ENCODE measurements around the gene TBC1D21.
"Not testable (repeated sequence)": the region's sequence is repeated elsewhere in the genome, so short reads cannot be mapped to it uniquely, and the experiment has no call there.

The TBC1D21 gene

GRCh38 chr15:73930371-73930770, 57.0 kb downstream of the TBC1D21 start:
- no peak for DNase-seq (ENCODE audit: low spot score)

DNA sequence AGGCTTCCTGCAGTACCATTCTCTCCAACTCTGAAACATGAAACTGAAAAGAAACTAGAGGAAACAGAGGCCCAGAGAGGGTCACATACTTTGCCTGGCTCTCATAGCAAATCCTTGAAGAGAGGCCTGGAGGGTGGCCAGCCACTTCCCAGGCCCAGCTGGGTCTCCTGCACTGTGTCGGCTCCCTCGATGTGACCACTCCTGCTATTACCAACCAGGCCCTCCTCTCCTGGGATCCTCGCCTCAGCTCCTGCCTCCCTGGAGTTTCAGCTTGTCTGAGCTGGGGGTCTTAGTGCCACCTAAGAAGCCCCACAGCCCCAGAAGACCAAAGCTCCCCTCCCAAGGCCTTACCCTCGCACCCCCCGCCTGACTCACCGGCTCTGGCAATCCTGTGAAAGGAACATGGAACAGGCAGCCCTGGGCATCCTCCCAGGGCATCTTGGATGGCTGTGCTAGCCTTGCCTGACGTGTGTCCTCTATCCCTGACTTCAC, 57.5 kb downstream of the TBC1D21 start:
- DNase-seq (ENCODE audit: low spot score), result no peak

DNA sequence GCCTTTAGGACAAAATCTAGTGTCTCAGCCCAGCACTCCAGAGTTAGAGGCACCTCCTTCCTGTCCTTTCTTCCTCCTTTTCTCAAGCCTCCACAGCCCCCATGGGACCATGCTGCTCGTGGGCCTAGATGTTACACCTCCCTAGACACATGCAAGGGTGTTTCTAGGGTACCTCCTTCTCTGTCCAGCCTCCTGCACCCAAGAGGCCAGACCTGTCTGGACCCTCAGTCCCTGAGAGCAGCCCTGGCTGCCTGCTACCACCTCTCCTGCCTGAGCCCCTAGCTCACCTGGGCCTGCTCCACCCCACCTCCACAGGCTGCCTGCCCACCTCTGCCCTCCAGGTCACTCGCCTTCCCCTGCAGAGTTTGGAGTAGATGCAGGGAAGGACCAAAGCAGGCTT, 58.1 kb downstream of the TBC1D21 start:
- no peak for DNase-seq (ENCODE audit: low spot score)

- no peak for DNase-seq (ENCODE audit: low spot score)
These were observed 59.2 kb downstream of the TBC1D21 start for GRCh38 chr15:73932381-73933191.

DNA sequence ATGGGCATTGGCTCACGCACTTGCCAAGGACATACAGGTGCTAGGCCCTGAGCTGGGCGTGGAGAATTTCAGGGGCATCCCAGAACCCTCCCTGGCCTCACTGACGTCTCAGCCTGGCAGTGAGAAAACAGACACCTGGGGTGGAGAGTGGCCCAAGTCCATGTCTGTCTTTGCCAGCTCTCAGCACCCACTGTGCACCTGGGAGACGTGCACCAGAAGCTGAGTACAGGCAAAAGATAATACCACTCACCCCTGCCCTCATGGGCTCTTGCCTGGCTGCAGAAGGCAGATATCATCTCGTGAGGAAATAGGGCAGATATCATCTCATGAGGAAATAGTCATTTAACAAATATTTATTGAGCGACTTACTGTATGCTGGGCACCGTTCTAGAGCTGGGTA, 60.9 kb downstream of the TBC1D21 start:
- no peak for DNase-seq (ENCODE audit: low spot score)

DNA sequence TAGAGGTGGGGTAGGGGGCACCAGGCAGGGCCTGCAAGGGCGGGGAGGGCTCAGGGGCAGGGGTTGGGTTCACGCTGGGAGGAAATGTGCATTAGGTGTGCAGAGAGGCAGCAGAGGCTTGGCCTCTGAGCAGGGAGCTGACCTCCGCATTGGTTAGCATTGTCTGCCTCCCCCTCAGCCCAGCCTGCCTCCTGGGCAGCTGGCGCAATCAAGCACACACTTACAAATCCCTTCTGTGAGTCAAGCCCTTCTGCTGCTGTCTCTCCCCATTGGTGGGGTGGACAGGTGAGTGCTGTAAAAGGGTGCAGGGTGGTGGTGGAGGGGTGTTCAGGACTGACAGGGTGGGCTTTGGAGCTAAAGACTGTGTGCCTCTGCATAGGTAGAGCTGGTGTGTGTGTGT, 62.2 kb downstream of the TBC1D21 start:
- no peak for DNase-seq (ENCODE audit: low spot score)

GRCh38 chr15:73936181-73936580, 62.8 kb downstream of the TBC1D21 start:
- DNase-seq (ENCODE audit: low spot score), result no peak

- DNase-seq (ENCODE audit: low spot score), result no peak
These were observed 63.4 kb downstream of the TBC1D21 start for GRCh38 chr15:73936588-73937290.

DNA sequence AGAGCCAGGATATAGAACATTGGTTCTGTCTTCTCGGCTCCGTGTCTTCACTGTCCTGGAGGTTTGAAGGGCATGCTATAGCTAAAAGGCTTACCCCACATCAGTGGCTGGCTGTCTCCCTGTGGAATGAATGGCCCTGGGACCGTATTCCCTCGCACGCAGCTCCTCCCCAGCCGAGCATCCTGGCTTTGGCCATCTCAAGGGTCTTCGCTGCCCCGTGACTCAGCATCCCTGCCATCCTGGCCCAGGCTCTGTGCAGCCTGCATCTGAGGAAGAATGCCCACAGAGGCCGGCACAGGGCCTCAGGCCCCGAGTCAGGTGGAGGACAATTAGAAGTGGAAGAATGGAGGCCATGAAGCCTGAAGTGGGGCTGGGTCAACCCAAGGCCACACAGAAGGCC, 63.9 kb downstream of the TBC1D21 start:
- no peak for DNase-seq (ENCODE audit: low spot score)

DNA sequence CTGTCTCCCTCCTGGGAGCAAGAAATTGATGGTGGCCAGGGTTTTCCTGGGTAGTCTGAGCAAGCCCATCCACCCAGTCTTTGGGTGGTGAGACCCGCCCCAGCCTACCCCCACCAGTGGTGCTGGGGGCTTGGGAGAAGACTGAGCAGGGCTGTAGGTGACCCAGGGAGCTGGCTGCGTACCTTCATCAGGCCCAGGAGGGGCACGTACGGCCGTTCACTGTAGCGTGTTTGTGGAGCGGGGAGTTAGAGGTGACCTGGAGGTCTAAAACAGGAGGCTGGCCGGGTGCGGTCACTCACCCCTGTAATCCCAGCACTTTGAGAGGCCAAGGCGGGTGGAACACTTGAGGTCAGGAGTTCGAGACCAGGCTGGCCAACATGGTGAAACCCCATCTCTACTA, 64.4 kb downstream of the TBC1D21 start:
- DNase-seq (ENCODE audit: low spot score), result no peak

- not testable (repeated sequence) for DNase-seq (ENCODE audit: low spot score)
These were observed 65.2 kb downstream of the TBC1D21 start for GRCh38 chr15:73938516-73938915.

Data from HuH-7.5 (cell line).